OCI-LY3 (cell line): ENCODE data around the gene ADORA2A.

Experiments used
- H2AFZ ChIP-seq: fragments of 200-600, 300-600 bp; shearing (Covaris generic); 2 replicates; pipeline ENCODE4 v1.6.0; 2014; ENCODE audit warnings: antibody characterized with exemption, low read depth, low read length
- H3K27ac ChIP-seq: fragments of 200-600, 300-600 bp; sonication (generic); 2 replicates; pipeline ENCODE4 v1.5.1; 2014; ENCODE audit warnings: mild to moderate bottlenecking, low read length, moderate library complexity, mixed read lengths
- H3K27me3 ChIP-seq: fragments of 200-600, 300-600 bp; sonication (generic); 2 replicates; pipeline ENCODE4 v1.6.1; 2014; ENCODE audit warnings: low read depth, low read length, mixed read lengths
- H3K36me3 ChIP-seq: fragments of 200-600, 300-600 bp; sonication (generic); replicated peaks from 2 replicates; pipeline ENCODE3; 2014; ENCODE audit warnings: low read depth, low read length, mixed read lengths
- H3K4me1 ChIP-seq: fragments of 300-600, 200-600 bp; sonication (generic); 2 replicates; pipeline ENCODE4 v1.6.1; 2014; ENCODE audit warnings: low read length, mixed read lengths
- H3K4me2 ChIP-seq: fragments of 200-600, 300-600 bp; sonication (generic); 2 replicates; pipeline ENCODE4 v1.6.1; 2014; ENCODE audit warnings: low read length, mixed read lengths
- H3K4me3 ChIP-seq: fragments of 300-600, 200-600 bp; sonication (generic); 2 replicates; pipeline ENCODE4 v1.5.1; 2014; ENCODE audit warnings: antibody characterized with exemption, mild to moderate bottlenecking, low read length, moderate library complexity
- H3K79me2 ChIP-seq: fragments of 300-600, 200-600 bp; shearing (Covaris generic); 2 replicates; pipeline ENCODE4 v1.6.1; 2014; ENCODE audit warnings: mild to moderate bottlenecking, low read length, mixed read lengths
- H3K9ac ChIP-seq: fragments of 300-600, 200-600 bp; shearing (Covaris generic); 2 replicates; pipeline ENCODE4 v1.6.0; 2014; ENCODE audit warnings: mild to moderate bottlenecking, low read length, moderate library complexity
- H3K9me3 ChIP-seq: fragments of 200-600, 300-600 bp; shearing (Covaris generic); 2 replicates; pipeline ENCODE4 v1.6.1; 2014; ENCODE audit warnings: low read length, mixed read lengths; ENCODE audit not compliant: insufficient read depth
- H4K20me1 ChIP-seq: fragments of 200-600, 300-600 bp; sonication (generic); 2 replicates; pipeline ENCODE4 v1.6.1; 2016; ENCODE audit warnings: low read length, mixed read lengths; ENCODE audit not compliant: insufficient read depth
- EZH2phosphoT487 ChIP-seq: fragments of 200-600 bp; shearing (Covaris generic); IDR thresholded peaks from 2 replicates; pipeline ENCODE4 v1.6.1; 2018; ENCODE audit warnings: antibody characterized with exemption, mixed run types, low read depth
- TF ChIP-seq, protein P1 (sequence below): fragments of 200-600, 300-600 bp; sonication (generic); IDR thresholded peaks from 2 replicates; pipeline ENCODE4 v1.5.1; 2014; ENCODE audit warnings: antibody characterized with exemption, low read length, low read depth

Gene ADORA2A

DNA sequence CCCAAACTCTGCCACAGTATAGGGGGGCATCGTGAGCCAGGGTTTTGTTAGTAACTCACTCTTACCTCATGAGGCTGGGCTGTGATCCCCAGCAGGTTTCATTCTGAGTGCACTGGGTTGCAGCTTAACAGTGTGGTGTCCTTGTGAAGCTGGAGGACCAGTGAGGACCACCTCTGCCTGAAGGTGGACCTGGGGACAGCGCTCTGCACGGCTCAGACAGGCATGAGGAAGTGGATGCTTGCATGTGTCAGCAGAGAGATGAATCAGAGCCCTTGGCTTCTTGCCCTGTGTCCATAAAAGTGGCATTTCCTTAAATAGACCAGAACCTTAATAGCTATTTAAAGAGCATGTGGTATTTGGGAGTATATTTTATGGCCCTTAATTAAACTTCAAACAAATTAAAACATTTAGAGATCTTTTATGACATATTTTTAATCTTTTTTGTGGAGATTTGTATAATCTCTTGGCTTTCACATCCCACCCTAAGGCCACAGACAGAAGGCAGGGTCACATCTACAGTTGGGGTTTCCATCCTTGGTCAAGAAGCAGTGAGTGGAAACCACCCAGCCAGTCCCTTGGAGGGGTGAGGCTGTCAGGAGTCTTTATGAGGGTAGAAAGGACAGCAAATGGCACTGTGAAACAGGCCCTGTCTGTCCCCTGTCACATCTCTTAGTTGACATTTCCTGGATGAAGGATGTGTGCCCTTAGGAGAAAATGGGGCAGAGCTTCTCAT is 24.8 kb upstream of the ADORA2A start:
- Histone ChIP-seq H3K27me3 (no peaks in the 10 kb centered on the region), H3K4me1 (peaks cover 42% of the 10 kb centered on the region), H3K79me2 (no peaks in the 10 kb centered on the region), H3K4me3 (peak overlapping the region; percentile 43; the same call in 1 of the 2 replicates), H3K9ac (peak overlapping the region; percentile 42; the same call in 1 of the 2 replicates), H2AFZ (no peak overlapping the region), H3K4me2 (peak overlapping the region; percentile 73), H3K36me3 (peaks cover 29% of the 10 kb centered on the region), H3K9me3 (no peaks in the 10 kb centered on the region), H3K27ac (peak overlapping the region; percentile 69), H4K20me1 (peaks cover 3% of the 10 kb centered on the region; the same call in 1 of the 2 replicates)
- TF ChIP-seq, protein P1, sequence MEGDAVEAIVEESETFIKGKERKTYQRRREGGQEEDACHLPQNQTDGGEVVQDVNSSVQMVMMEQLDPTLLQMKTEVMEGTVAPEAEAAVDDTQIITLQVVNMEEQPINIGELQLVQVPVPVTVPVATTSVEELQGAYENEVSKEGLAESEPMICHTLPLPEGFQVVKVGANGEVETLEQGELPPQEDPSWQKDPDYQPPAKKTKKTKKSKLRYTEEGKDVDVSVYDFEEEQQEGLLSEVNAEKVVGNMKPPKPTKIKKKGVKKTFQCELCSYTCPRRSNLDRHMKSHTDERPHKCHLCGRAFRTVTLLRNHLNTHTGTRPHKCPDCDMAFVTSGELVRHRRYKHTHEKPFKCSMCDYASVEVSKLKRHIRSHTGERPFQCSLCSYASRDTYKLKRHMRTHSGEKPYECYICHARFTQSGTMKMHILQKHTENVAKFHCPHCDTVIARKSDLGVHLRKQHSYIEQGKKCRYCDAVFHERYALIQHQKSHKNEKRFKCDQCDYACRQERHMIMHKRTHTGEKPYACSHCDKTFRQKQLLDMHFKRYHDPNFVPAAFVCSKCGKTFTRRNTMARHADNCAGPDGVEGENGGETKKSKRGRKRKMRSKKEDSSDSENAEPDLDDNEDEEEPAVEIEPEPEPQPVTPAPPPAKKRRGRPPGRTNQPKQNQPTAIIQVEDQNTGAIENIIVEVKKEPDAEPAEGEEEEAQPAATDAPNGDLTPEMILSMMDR: no peak
- no peak for TF ChIP-seq EZH2phosphoT487

DNA sequence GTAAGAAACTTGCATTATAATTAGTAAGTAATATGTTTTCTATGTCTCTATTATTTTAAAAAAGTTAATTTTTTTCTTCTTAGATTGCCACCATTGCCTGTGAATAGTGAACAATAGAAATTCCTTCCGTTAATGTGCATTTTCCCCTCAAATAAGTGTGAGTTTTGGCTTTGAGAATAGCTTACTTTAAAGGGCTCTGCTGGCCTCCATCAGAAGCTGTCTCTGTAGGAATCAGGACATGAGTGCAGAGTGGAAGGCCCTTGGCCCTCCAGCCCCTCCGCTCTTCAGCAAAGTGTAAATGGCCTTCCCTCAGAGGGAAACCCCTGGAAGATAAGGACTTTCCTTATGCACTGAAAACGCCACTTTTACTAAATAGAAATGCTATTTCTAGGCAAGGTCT is 24.1 kb upstream of the ADORA2A start:
- Histone ChIP-seq H3K9ac (no peak overlapping the region), H3K27me3 (no peaks in the 10 kb centered on the region), H3K36me3 (peaks cover 22% of the 10 kb centered on the region), H2AFZ (no peak overlapping the region), H3K4me3 (no peak overlapping the region), H3K79me2 (no peaks in the 10 kb centered on the region), H3K4me2 (peak overlapping the region; percentile 73; the same call in 1 of the 2 replicates), H3K9me3 (no peaks in the 10 kb centered on the region), H4K20me1 (peaks cover 3% of the 10 kb centered on the region; the same call in 1 of the 2 replicates), H3K27ac (peak overlapping the region; percentile 69), H3K4me1 (peaks cover 42% of the 10 kb centered on the region)
- TF ChIP-seq EZH2phosphoT487: no peak
- TF ChIP-seq, protein P1: no peak

DNA sequence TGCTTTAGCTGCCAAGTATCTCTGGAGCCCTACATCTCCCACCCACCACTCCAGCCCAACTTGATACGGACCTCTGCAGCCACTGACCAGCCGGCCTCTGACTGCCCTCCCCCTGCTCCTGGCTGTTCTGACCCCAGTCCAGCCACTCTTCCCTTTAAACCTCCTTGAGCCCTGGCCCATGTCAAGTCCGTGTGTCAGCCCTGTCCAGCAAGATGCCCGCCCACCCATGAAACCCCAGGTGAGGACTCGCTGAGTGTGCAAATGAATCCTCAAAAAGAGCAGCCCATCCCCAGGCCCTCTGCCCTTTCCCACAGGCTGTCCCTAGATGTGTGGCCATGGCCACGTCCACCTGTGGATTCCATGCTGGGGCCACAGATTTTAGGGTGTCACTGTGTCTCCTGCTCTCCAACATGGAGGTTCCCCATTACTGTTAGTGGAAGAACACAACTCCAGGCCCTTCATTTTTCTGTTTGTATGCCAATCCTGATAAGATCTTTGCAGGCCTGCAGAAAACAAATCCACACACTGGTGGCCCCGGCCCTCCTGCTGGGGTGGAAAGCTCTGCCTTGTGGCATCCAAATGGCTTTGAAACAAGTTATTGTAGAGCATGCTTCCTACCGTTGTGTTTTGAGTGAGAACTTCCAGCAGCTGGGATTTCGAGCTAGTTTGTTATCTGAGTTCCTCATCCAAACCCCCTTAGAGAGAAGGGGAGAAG is 22.7 kb upstream of the ADORA2A start:
- no peak overlapping the region for H3K27ac ChIP-seq
- H4K20me1 ChIP-seq: peaks cover 3% of the 10 kb centered on the region; the same call in 1 of the 2 replicates
- H3K4me1 ChIP-seq: peaks cover 41% of the 10 kb centered on the region
- H2AFZ ChIP-seq: no peak overlapping the region
- no peaks in the 10 kb centered on the region for H3K9me3 ChIP-seq
- H3K27me3 ChIP-seq: no peaks in the 10 kb centered on the region
- no peak overlapping the region for H3K4me2 ChIP-seq
- no peak overlapping the region for H3K4me3 ChIP-seq
- no peak overlapping the region for H3K9ac ChIP-seq
- TF ChIP-seq, protein P1: no peak
- no peak for TF ChIP-seq EZH2phosphoT487
- peaks cover 22% of the 10 kb centered on the region for H3K36me3 ChIP-seq
- H3K79me2 ChIP-seq: no peaks in the 10 kb centered on the region

DNA sequence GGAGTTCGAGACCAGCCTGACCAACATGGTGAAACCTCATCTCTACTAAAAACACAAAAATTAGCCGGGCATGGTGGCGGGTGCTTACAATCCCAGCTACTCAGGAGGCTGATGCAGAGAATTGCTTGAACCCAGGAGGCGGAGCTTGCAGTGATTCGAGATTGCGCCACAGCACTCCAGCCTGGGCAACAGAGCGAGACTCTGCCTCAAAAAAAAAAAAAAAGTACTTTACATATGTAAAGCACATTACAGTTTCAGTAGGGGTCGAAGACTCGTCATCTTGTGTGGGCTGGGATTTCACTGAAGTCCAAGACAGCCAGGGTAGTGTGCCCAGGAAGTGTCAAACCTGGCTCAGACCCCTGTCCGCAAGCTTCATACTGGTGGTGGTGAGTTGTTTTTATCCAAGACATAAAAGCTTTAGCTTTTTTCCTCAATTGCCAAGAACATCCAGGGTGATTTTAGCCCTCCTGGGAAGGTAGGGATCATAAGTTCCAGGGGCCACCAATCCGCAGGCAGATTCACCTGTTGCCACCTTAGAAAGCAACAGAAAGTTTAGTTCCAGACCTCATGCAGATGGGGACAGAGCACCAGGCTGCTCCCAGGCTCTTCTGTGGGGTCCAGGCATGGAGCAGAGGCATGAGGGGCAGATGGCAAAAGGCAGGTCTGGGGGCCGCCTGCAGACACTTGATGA is 21.6 kb upstream of the ADORA2A start:
- Histone ChIP-seq H3K4me2 (no peak overlapping the region), H3K9me3 (no peaks in the 10 kb centered on the region), H3K27me3 (no peaks in the 10 kb centered on the region), H3K9ac (no peak overlapping the region), H3K4me1 (peaks cover 31% of the 10 kb centered on the region), H3K4me3 (no peak overlapping the region), H3K36me3 (peaks cover 17% of the 10 kb centered on the region), H2AFZ (no peak overlapping the region), H3K27ac (no peak overlapping the region), H3K79me2 (no peaks in the 10 kb centered on the region), H4K20me1 (no peaks in the 10 kb centered on the region)
- no peak for TF ChIP-seq EZH2phosphoT487
- TF ChIP-seq, protein P1: no peak
